ENCODE measurements around the gene SEC23IP. TPM values are rescaled to one million over a fixed set of nuclear protein-coding genes. Genes with fewer than 3 reads are reported as not detected.

The SEC23IP gene
- total RNA-seq, 1 experiment from 2014 or later, result 132 TPM

DNA sequence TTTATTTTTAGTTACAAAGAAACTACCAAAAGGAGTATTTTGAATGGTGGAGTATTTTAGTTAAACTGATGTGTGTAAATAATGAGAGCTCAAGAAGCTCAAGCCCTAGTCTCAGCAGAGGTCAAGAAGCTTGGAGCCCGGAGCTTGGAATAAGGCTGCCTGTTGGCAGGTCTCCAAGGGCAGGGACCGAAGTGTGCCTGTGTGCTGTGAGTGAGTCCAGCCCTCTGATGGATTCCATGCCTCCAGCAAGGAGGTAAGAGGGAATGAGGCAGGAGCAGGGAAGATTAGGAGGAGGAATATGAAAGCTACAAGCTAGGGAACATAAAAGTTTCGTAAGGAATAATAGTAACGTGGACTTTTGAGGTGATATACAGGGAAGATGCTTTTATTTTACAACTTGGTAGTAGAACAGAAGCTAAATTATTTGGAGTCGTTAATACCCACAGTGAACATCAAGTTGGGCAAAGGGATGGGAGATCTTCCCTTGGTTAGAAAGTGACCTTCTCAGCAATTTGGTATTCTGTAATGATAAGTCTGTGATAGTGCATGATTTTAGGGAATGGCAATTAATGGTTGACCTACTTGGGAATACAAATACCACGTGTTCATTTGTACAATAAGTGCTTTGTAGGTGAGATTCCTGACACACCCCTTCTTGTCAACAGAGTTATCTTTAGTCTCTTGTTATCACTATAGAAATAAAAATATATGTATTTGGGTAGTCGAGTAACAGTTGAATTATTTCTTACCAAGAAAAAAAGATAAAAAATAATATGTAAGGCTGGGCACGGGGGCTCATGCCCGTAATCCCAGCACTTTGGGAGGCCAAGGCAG, 4.6 kb downstream of the SEC23IP start:
- H3K4me3 ChIP-seq (ENCODE audit: low read depth in 2 of 2, low read length in 2 of 2), result no peak overlapping the region
- no TSS peak for BruUV-seq (replicated peaks)
- ATAC-seq (no peak), DNase-seq (ENCODE audit: low read depth, low spot score) (no peak)
- 0 out of 2 replicates have a peak overlapping the region, but pooled peaks have one; percentile 5 for H3K27ac ChIP-seq (ENCODE audit: low read length)
- ChIA-PET CTCF (interaction anchor here (0.5 to 0.7 kb wide), 2 partner anchors 9 to 182 kb away, joined by 4 to 5 read pairs; no protein-coding TSS in a partner anchor), POLR2A (no interaction called here)
- in situ Hi-C loops (cut with HindIII; ENCODE audit: low pct_unique_long_range_greater_than_20kb, low sequenced_read_pairs), result no loop called here
- no peaks in the 10 kb centered on the region for H3K9me3 ChIP-seq (ENCODE audit: control insufficient read depth, insufficient read depth, low read depth, low read length)
- TF ChIP-seq TCF7L2 (IDR thresholded peaks at IDR 0.05; ENCODE audit: low read depth, low read length), result no peak
- TF ChIP-seq POLR2AphosphoS5 (IDR thresholded peaks at IDR 0.05; ENCODE audit: low read depth, low read length), result no peak
- no peak for TF ChIP-seq SIN3A (IDR thresholded peaks at IDR 0.05; ENCODE audit: borderline replicate concordance, insufficient read depth, low read depth, low read length)
- TF ChIP-seq, protein P1, sequence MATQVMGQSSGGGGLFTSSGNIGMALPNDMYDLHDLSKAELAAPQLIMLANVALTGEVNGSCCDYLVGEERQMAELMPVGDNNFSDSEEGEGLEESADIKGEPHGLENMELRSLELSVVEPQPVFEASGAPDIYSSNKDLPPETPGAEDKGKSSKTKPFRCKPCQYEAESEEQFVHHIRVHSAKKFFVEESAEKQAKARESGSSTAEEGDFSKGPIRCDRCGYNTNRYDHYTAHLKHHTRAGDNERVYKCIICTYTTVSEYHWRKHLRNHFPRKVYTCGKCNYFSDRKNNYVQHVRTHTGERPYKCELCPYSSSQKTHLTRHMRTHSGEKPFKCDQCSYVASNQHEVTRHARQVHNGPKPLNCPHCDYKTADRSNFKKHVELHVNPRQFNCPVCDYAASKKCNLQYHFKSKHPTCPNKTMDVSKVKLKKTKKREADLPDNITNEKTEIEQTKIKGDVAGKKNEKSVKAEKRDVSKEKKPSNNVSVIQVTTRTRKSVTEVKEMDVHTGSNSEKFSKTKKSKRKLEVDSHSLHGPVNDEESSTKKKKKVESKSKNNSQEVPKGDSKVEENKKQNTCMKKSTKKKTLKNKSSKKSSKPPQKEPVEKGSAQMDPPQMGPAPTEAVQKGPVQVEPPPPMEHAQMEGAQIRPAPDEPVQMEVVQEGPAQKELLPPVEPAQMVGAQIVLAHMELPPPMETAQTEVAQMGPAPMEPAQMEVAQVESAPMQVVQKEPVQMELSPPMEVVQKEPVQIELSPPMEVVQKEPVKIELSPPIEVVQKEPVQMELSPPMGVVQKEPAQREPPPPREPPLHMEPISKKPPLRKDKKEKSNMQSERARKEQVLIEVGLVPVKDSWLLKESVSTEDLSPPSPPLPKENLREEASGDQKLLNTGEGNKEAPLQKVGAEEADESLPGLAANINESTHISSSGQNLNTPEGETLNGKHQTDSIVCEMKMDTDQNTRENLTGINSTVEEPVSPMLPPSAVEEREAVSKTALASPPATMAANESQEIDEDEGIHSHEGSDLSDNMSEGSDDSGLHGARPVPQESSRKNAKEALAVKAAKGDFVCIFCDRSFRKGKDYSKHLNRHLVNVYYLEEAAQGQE (IDR thresholded peaks at IDR 0.05; ENCODE audit: insufficient read depth in 1 of 2, low read depth in 2 of 2, low read length in 1 of 2), result no peak
- TF ChIP-seq, protein P2, sequence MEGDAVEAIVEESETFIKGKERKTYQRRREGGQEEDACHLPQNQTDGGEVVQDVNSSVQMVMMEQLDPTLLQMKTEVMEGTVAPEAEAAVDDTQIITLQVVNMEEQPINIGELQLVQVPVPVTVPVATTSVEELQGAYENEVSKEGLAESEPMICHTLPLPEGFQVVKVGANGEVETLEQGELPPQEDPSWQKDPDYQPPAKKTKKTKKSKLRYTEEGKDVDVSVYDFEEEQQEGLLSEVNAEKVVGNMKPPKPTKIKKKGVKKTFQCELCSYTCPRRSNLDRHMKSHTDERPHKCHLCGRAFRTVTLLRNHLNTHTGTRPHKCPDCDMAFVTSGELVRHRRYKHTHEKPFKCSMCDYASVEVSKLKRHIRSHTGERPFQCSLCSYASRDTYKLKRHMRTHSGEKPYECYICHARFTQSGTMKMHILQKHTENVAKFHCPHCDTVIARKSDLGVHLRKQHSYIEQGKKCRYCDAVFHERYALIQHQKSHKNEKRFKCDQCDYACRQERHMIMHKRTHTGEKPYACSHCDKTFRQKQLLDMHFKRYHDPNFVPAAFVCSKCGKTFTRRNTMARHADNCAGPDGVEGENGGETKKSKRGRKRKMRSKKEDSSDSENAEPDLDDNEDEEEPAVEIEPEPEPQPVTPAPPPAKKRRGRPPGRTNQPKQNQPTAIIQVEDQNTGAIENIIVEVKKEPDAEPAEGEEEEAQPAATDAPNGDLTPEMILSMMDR (IDR thresholded peaks at IDR 0.05), result no peak
- H3K27me3 ChIP-seq (ENCODE audit: control insufficient read depth, insufficient read depth, low read length), result no peaks in the 10 kb centered on the region
- H3K36me3 ChIP-seq (ENCODE audit: control insufficient read depth, insufficient read depth, low read length), result peaks cover 25% of the 10 kb centered on the region
- H3K4me1 ChIP-seq (ENCODE audit: control insufficient read depth, insufficient read depth, low read length), result peaks cover 33% of the 10 kb centered on the region
- intact Hi-C loops (cut with micrococcal nuclease; ENCODE audit: unreplicated experiment), result no loop called here

DNA sequence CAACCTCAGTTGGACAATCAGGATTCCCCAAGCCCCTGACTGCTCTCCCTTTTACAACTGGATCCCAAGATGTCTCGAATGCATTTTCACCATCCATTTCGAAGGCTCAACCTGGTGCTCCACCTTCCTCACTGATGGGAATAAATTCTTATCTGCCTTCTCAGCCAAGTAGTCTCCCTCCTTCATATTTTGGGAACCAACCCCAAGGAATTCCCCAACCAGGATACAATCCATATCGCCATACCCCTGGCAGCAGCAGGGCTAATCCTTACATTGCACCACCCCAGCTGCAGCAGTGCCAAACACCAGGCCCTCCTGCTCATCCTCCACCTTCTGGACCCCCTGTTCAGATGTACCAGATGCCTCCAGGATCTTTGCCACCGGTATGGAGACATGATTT, 6.0 kb downstream of the SEC23IP start:
- Histone ChIP-seq H3K27ac (ENCODE audit: low read length) (no peak overlapping the region), H3K36me3 (ENCODE audit: control insufficient read depth, insufficient read depth, low read length) (peaks cover 27% of the 10 kb centered on the region), H3K27me3 (ENCODE audit: control insufficient read depth, insufficient read depth, low read length) (no peaks in the 10 kb centered on the region), H3K4me3 (ENCODE audit: low read depth in 2 of 2, low read length in 2 of 2) (no peak overlapping the region), H3K4me1 (ENCODE audit: control insufficient read depth, insufficient read depth, low read length) (peaks cover 33% of the 10 kb centered on the region), H3K9me3 (ENCODE audit: control insufficient read depth, insufficient read depth, low read depth, low read length) (no peaks in the 10 kb centered on the region)
- TF ChIP-seq, protein P2 (IDR thresholded peaks at IDR 0.05), result no peak
- no peak for TF ChIP-seq SIN3A (IDR thresholded peaks at IDR 0.05; ENCODE audit: borderline replicate concordance, insufficient read depth, low read depth, low read length)
- TF ChIP-seq TCF7L2 (IDR thresholded peaks at IDR 0.05; ENCODE audit: low read depth, low read length), result no peak
- TF ChIP-seq POLR2AphosphoS5 (IDR thresholded peaks at IDR 0.05; ENCODE audit: low read depth, low read length), result no peak
- TF ChIP-seq, protein P1 (IDR thresholded peaks at IDR 0.05; ENCODE audit: insufficient read depth in 1 of 2, low read depth in 2 of 2, low read length in 1 of 2), result no peak
- ChIA-PET CTCF (no interaction called here), POLR2A (no interaction called here)
- DNase-seq (ENCODE audit: low read depth, low spot score) (no peak), ATAC-seq (no peak)
- no TSS peak for BruUV-seq (replicated peaks)
- in situ Hi-C loops (cut with HindIII; ENCODE audit: low pct_unique_long_range_greater_than_20kb, low sequenced_read_pairs) (no loop called here), intact Hi-C loops (cut with micrococcal nuclease; ENCODE audit: unreplicated experiment) (no loop called here)
